Gastrocnemius medialis (tissue), 4 donors: ENCODE data around the gene LIMK1. TPM values are rescaled to one million over a fixed set of nuclear protein-coding genes. Genes with fewer than 3 reads are reported as not detected.

Experiments used
- ATAC-seq, 2 donors: fragments of 150-250 bp; one replicate each; pipeline ENCODE4 v1.9.1; 2016
- DNase-seq, 2 donors: peaks; one replicate each; pipeline ENCODE4 v3.0.0-alpha.2; 2019
- H3K27ac ChIP-seq, 4 donors: fragments of 200-600 bp; sonication (generic); 1 replicate in 1 of 4; 2 replicates in 3 of 4; pipeline ENCODE4 v1.5.1; 2016 to 2018; ENCODE audit warnings: mild to moderate bottlenecking in 2 of 4, moderate library complexity in 1 of 4
- H3K27me3 ChIP-seq, 3 donors: fragments of 200-600 bp; sonication (generic) in 2 of 3; 1 replicate in 1 of 3; 2 replicates in 2 of 3; pipeline versions ENCODE4 v1.5.1 to v1.6.0; 2016 to 2019; ENCODE audit warnings: mild to moderate bottlenecking in 1 of 3, moderate library complexity in 1 of 3
- H3K36me3 ChIP-seq, 2 donors: fragments of 200-600 bp; sonication (generic) in 1 of 2; one replicate each; pipeline ENCODE4 v1.5.1; 2017 to 2018
- H3K4me1 ChIP-seq, 2 donors: fragments of 200-600 bp; sonication (generic) in 1 of 2; one replicate each; pipeline ENCODE4 v1.5.1; 2016 to 2017; ENCODE audit warnings: mild to moderate bottlenecking in 2 of 2
- H3K4me3 ChIP-seq, 4 donors: fragments of 200-600 bp; sonication (generic) in 3 of 4; 1 replicate in 1 of 4; 2 replicates in 3 of 4; pipeline ENCODE4 v1.5.1; 2016 to 2019; ENCODE audit warnings: mild to moderate bottlenecking in 2 of 4
- H3K9me3 ChIP-seq, 3 donors: fragments of 200-600 bp; sonication (generic) in 2 of 3; 1 replicate in 1 of 3; 2 replicates in 2 of 3; pipeline ENCODE4 v1.5.1; 2016 to 2019
- POLR2A ChIP-seq, 2 donors: fragments of 450-650 bp; IDR thresholded peaks; one replicate each; pipeline ENCODE4 v1.6.1; 2017; ENCODE audit warnings: antibody characterized with exemption in 2 of 2, mild to moderate bottlenecking in 2 of 2, moderate library complexity in 2 of 2
- in situ Hi-C, 4 donors: fragments of 200-750 bp; cut with MboI; loops; one replicate each; pipeline versions ENCODE4 v1.15.0 to v1.8.0; 2017; ENCODE audit warnings: low sequenced_read_pairs in 4 of 4
- intact Hi-C: fragments of 100-400 bp; cut with DNase I; formaldehyde crosslinking; loops from one replicate; pipeline ENCODE4 v1.15.1; 2023; ENCODE audit warnings: low total_unique reads
- total RNA-seq, 4 donors: library from RNA; depleted of rRNA; stranded (reverse); fragments of >200 nt; gene quantifications; one replicate each; pipeline versions ENCODE4 v1.1.0 to v1.2.3, GENCODE V29; 2016
- TF ChIP-seq, protein P1 (sequence below), 5 experiments: fragments of 450-650 bp in 3 of 5; fragments of 200-600 bp in 2 of 5; sonication (generic) in 2 of 5; IDR thresholded peaks in 4 of 5; conservative IDR thresholded peaks in 1 of 5; 1 replicate in 4 of 5; 2 replicates in 1 of 5; pipeline ENCODE4 v1.5.1; 2016 to 2019; ENCODE audit warnings: antibody characterized with exemption in 5 of 5, mild to moderate bottlenecking in 3 of 5, moderate library complexity in 3 of 5

The LIMK1 gene
- total RNA-seq, 4 donors from 2014 or later = 15.3 to 56.4 (median 23.3) TPM

DNA sequence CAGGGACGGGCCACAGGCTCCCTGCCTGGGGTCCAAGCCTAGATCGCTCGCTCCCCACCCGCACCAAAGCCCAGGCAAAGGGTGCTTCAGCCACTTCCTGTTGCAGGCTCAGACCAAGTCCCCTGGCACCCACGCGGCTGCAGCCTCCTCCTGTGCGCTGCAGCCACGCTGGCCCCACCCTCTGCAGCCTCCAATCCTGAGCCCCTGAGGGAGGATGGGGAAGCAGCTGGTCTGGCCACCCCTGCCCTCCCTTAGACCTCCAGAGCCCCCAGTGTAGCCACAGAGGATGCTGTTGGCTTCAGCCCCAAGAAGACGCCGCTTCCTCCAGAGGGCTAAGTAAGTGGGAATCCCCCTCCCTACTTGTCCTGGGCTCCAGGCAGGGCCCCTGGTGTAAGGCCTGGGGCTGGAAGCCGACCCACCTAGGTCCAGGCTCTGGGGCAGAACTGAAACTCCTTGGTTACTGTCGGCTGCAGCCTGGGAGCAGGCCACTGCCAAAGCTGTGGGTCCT lies 9.4 kb downstream of the LIMK1 start:
- intact Hi-C loops (no loop called here), in situ Hi-C loops (no loop called here)
- H3K9me3 ChIP-seq = no peaks in the 10 kb centered on the region
- peaks cover 18 to 22% of the 10 kb centered on the region in 2 donors for H3K4me1 ChIP-seq
- ATAC-seq = peak; percentile 14 to 17
- DNase-seq = peak; percentile 31 to 54
- H3K27ac ChIP-seq = peak overlapping the region; percentile 57 to 68 (median 60)
- peak overlapping the region in 2 of 4 donors; percentile 1 to 18 for H3K4me3 ChIP-seq
- H3K27me3 ChIP-seq = no peaks in the 10 kb centered on the region
- TF ChIP-seq, protein P1, sequence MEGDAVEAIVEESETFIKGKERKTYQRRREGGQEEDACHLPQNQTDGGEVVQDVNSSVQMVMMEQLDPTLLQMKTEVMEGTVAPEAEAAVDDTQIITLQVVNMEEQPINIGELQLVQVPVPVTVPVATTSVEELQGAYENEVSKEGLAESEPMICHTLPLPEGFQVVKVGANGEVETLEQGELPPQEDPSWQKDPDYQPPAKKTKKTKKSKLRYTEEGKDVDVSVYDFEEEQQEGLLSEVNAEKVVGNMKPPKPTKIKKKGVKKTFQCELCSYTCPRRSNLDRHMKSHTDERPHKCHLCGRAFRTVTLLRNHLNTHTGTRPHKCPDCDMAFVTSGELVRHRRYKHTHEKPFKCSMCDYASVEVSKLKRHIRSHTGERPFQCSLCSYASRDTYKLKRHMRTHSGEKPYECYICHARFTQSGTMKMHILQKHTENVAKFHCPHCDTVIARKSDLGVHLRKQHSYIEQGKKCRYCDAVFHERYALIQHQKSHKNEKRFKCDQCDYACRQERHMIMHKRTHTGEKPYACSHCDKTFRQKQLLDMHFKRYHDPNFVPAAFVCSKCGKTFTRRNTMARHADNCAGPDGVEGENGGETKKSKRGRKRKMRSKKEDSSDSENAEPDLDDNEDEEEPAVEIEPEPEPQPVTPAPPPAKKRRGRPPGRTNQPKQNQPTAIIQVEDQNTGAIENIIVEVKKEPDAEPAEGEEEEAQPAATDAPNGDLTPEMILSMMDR (IDR thresholded peaks at IDR 0.05 in 4 of 5, conservative IDR thresholded peaks at IDR 0.05 in 1 of 5) = no peak
- TF ChIP-seq POLR2A (IDR thresholded peaks at IDR 0.05) = no peak
- H3K36me3 ChIP-seq = peaks cover 0 to 22% of the 10 kb centered on the region in 2 donors

DNA sequence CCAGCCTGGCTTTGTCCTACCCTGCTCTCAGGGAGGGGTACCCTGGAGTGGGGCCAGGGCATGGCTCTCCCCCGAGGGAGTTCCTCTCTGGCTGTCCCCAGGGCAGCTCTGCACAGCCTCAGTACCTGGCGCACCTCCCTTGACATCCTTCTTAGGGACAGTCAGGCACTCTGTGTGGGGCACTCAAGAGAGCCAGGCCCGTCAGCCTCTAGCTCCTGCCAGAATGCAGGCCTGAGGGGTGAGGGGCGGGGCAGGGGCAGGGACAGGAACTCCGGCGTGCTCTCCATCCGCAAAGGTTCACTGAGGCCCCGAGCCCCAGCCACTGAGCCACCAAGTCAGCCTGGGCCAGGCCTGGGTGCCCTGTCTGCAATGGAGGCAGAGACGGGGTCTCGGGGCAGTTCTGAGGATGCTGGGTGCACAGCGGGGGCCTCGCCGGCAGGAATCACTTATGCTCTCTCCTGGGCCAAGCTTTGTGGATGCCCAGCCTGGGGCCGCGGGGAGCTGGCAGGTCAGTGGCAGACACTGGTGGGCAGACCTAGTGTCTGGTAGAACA lies 10.1 kb downstream of the LIMK1 start:
- intact Hi-C loops = no loop called here
- peak overlapping the region in 2 of 4 donors; percentile 40 to 45 for H3K4me3 ChIP-seq
- peak overlapping the region; percentile 57 to 68 (median 60) for H3K27ac ChIP-seq

DNA sequence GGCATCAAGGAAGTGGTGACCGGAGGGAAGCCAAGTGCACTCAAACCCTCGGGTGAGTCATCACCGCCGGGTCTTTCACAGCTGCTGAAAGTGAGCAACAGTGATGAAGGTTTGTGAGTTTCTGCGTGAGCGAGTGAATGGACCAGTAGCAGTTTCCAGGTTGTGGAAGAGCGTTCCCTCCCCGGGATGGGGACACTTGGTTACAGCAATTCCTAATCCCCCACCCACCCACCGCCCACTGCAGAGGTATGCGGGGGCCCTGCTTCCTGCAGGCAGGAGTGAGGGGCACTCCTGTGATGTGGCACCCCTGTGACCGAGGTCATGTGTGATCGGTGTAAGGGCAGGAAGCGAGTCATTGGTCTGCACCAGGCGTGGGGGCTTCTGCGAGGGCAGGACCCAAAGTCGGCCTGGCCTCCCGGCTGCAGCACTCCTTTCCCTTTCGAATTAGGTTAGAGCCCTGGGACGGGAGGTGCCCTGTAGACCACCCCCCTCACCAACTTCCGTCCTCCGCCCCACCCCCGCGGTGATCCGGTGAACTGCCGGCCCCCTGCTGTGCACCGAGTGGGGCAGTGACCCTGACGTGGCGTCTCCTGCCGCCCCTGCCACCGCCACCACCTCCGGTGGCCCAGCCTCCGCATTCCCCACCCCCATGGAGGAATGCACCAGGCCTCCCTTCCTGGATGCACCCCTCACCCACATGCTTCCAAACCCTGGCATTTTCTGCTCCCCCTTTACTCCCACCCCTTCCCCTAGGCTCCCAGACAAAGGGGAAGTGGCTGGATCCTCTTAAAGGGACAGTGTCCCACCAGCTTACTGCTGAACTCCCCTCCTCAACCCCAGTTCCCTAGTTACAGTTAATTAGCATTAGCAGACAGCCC lies 10.9 kb downstream of the LIMK1 start:
- intact Hi-C loops = no loop called here
- in situ Hi-C loops = no loop called here
- H3K27me3 ChIP-seq = no peaks in the 10 kb centered on the region
- peaks cover 0 to 21% of the 10 kb centered on the region in 2 donors for H3K36me3 ChIP-seq
- TF ChIP-seq, protein P1 (IDR thresholded peaks at IDR 0.05 in 4 of 5, conservative IDR thresholded peaks at IDR 0.05 in 1 of 5) = no peak
- peak; percentile 7 to 23 for TF ChIP-seq POLR2A (IDR thresholded peaks at IDR 0.05)
- peaks cover 18 to 22% of the 10 kb centered on the region in 2 donors for H3K4me1 ChIP-seq
- ATAC-seq (peak; percentile 72 to 77), DNase-seq (peak; percentile 52 to 74)
- peak overlapping the region; percentile 57 to 68 (median 60) for H3K27ac ChIP-seq
- H3K4me3 ChIP-seq = peak overlapping the region; percentile 35 to 45 (median 40)
- H3K9me3 ChIP-seq = no peaks in the 10 kb centered on the region

More for the DNA sequence above, 10.1 kb downstream of the LIMK1 start:
- TF ChIP-seq POLR2A (IDR thresholded peaks at IDR 0.05) = no peak
- TF ChIP-seq, protein P1 (IDR thresholded peaks at IDR 0.05 in 4 of 5, conservative IDR thresholded peaks at IDR 0.05 in 1 of 5) = no peak
- Histone ChIP-seq H3K9me3 (no peaks in the 10 kb centered on the region), H3K4me1 (peaks cover 18 to 22% of the 10 kb centered on the region in 2 donors), H3K36me3 (peaks cover 0 to 20% of the 10 kb centered on the region in 2 donors), H3K27me3 (no peaks in the 10 kb centered on the region)
- no peak for DNase-seq
- ATAC-seq = no peak
- in situ Hi-C loops = no loop called here

- in situ Hi-C loops (no loop called here), intact Hi-C loops (no loop called here)
- Histone ChIP-seq H3K4me3 (peak overlapping the region in 1 of 4 donors; percentile 45), H3K9me3 (no peaks in the 10 kb centered on the region), H3K27ac (peak overlapping the region in 2 of 4 donors; percentile 57 to 68), H3K27me3 (no peaks in the 10 kb centered on the region), H3K36me3 (peaks cover 0 to 27% of the 10 kb centered on the region in 2 donors), H3K4me1 (peaks cover 18 to 22% of the 10 kb centered on the region in 2 donors)
- DNase-seq = no peak
- ATAC-seq = no peak
- no peak for TF ChIP-seq POLR2A (IDR thresholded peaks at IDR 0.05)
- TF ChIP-seq, protein P1 (IDR thresholded peaks at IDR 0.05 in 4 of 5, conservative IDR thresholded peaks at IDR 0.05 in 1 of 5) = no peak
These were observed 11.5 kb downstream of the LIMK1 start for GRCh38 chr7:74095135-74095534.
